H1 (cell line): ENCODE results near the gene DGKZ. TPM values are rescaled to one million over a fixed set of nuclear protein-coding genes. Genes with fewer than 3 reads are reported as not detected.

ENCODE experiments used
- CTCF ChIA-PET: fragments of 300-600 bp; sonication (Branson Sonifier 250); formaldehyde crosslinking; loops from one replicate; lab custom pipeline; 2021; ENCODE audit not compliant: partially characterized antibody; lab: Charles Lee
- POLR2A ChIA-PET: fragments of 300-600 bp; sonication (Branson Sonifier 250); formaldehyde crosslinking; loops from one replicate; lab custom pipeline; 2021; ENCODE audit warnings: inconsistent platforms; ENCODE audit not compliant: partially characterized antibody; lab: Charles Lee
- DNase-seq, 2 experiments: peaks; one replicate each; pipeline versions ENCODE4 v3.0.0 to v3.0.0-alpha.2; 2010 to 2022; ENCODE audit warnings: low spot score in 2 of 2, low read depth in 1 of 2, mixed read lengths in 1 of 2
- FAIRE-seq: peaks from 2 replicates; lab custom pipeline; 2011; peaks lifted over from hg19 to GRCh38; lab: Jason Lieb, UNC
- H2AFZ ChIP-seq: 2 replicates; pipeline ENCODE4 v1.8.1; 2012; ENCODE audit warnings: low read length, inconsistent platforms
- H2AK5ac ChIP-seq: 2 replicates; pipeline ENCODE4 v1.6.1; 2013; ENCODE audit warnings: low read depth, low read length
- H2BK120ac ChIP-seq: replicated peaks from 2 replicates; pipeline ENCODE3; 2013; ENCODE audit warnings: low read depth, low read length, inconsistent platforms
- H2BK12ac ChIP-seq: 2 replicates; pipeline ENCODE4 v1.6.1; 2013; ENCODE audit warnings: low read depth, low read length
- H2BK15ac ChIP-seq: 2 replicates; pipeline ENCODE4 v1.6.1; 2013; ENCODE audit warnings: low read length
- H2BK20ac ChIP-seq: 2 replicates; pipeline ENCODE4 v1.6.1; 2013; ENCODE audit warnings: low read length
- H2BK5ac ChIP-seq: 2 replicates; pipeline ENCODE4 v1.6.1; 2013; ENCODE audit warnings: low read depth, low read length
- H3K14ac ChIP-seq: 2 replicates; pipeline ENCODE4 v1.6.1; 2013; ENCODE audit warnings: inconsistent platforms; ENCODE audit not compliant: insufficient read length
- H3K18ac ChIP-seq: 2 replicates; pipeline ENCODE4 v1.6.1; 2013; ENCODE audit warnings: low read length; ENCODE audit errors: extremely low read depth
- H3K23ac ChIP-seq: 2 replicates; pipeline ENCODE4 v1.6.1; 2013; ENCODE audit warnings: inconsistent platforms; ENCODE audit not compliant: insufficient read length
- H3K23me2 ChIP-seq: 2 replicates; pipeline ENCODE4 v1.6.1; 2013; ENCODE audit warnings: low read depth, low read length
- H3K27ac ChIP-seq: 2 replicates; pipeline ENCODE4 v1.6.1; 2011; ENCODE audit warnings: low read depth, low read length, inconsistent platforms
- H3K27me3 ChIP-seq, 4 experiments: replicated peaks in 1 of 4; 1 replicate in 1 of 4; 2 replicates in 3 of 4; pipeline versions ENCODE4 v1.6.1 to v1.8.1; 2011 to 2013; ENCODE audit warnings: low read length in 3 of 4, mild to moderate bottlenecking in 3 of 4, inconsistent platforms in 2 of 4, mixed read lengths in 2 of 4, moderate library complexity in 1 of 4; ENCODE audit not compliant: control insufficient read depth in 3 of 4, insufficient read depth in 3 of 4; ENCODE audit errors: extremely low read depth in 1 of 4
- H3K36me3 ChIP-seq, 4 experiments: 2 replicates each; pipeline versions ENCODE4 v1.6.1 to v1.8.1; 2011 to 2013; ENCODE audit warnings: mild to moderate bottlenecking in 4 of 4, low read length in 3 of 4, moderate library complexity in 2 of 4, control low read depth in 1 of 4, inconsistent platforms in 1 of 4; ENCODE audit not compliant: insufficient read depth in 4 of 4, control insufficient read depth in 2 of 4
- H3K4ac ChIP-seq: replicated peaks from 2 replicates; pipeline ENCODE3; 2013; ENCODE audit warnings: low read length, low read depth, mixed read lengths, inconsistent platforms; ENCODE audit not compliant: insufficient read length
- H3K4me1 ChIP-seq, 4 experiments: replicated peaks in 1 of 4; 1 replicate in 1 of 4; 2 replicates in 3 of 4; pipeline versions ENCODE4 v1.6.1 to v1.8.1; 2011 to 2013; ENCODE audit warnings: low read length in 3 of 4, inconsistent platforms in 2 of 4, mixed read lengths in 1 of 4; ENCODE audit not compliant: insufficient read depth in 4 of 4, control insufficient read depth in 3 of 4
- H3K4me2 ChIP-seq, 2 experiments: 2 replicates each; pipeline versions ENCODE4 v1.6.1 to v1.8.1; 2011 to 2013; ENCODE audit warnings: low read depth in 2 of 2, low read length in 2 of 2, control low read depth in 1 of 2, inconsistent platforms in 1 of 2, mild to moderate bottlenecking in 1 of 2; ENCODE audit not compliant: insufficient read depth in 1 of 2
- H3K4me3 ChIP-seq, 4 experiments: fragments of 200-600, 300-600 bp in 1 of 4; sonication (generic), shearing (Covaris generic), sonication (Bioruptor Twin) in 1 of 4; 2 replicates each; pipeline versions ENCODE4 v1.5.1 to v1.8.1; 2011 to 2016; ENCODE audit warnings: low read length in 4 of 4, low read depth in 3 of 4, control low read depth in 2 of 4, inconsistent platforms in 2 of 4, mild to moderate bottlenecking in 2 of 4, mixed read lengths in 1 of 4, moderate library complexity in 1 of 4; ENCODE audit not compliant: insufficient read depth in 2 of 4; ENCODE audit errors: extremely low read depth in 1 of 4
- H3K56ac ChIP-seq: replicated peaks from 2 replicates; pipeline ENCODE3; 2013; ENCODE audit warnings: low read depth, mild to moderate bottlenecking, mixed read lengths, low read length, inconsistent platforms; ENCODE audit not compliant: insufficient read length
- H3K79me1 ChIP-seq: 2 replicates; pipeline ENCODE4 v1.6.1; 2013; ENCODE audit warnings: low read depth, low read length, control low read depth
- H3K79me2 ChIP-seq, 2 experiments: 2 replicates each; pipeline versions ENCODE4 v1.6.1 to v1.8.1; 2012 to 2013; ENCODE audit warnings: low read length in 2 of 2, mild to moderate bottlenecking in 2 of 2, inconsistent platforms in 1 of 2; ENCODE audit not compliant: insufficient read depth in 2 of 2, control insufficient read depth in 1 of 2
- H3K9ac ChIP-seq, 4 experiments: replicated peaks in 1 of 4; 1 replicate in 1 of 4; 2 replicates in 3 of 4; pipeline versions ENCODE4 v1.6.1 to v1.8.1; 2011 to 2013; ENCODE audit warnings: low read depth in 3 of 4, low read length in 3 of 4, control low read depth in 2 of 4, mild to moderate bottlenecking in 2 of 4, moderate library complexity in 2 of 4, inconsistent platforms in 1 of 4; ENCODE audit errors: extremely low read depth in 1 of 4
- H3K9me3 ChIP-seq, 2 experiments: 2 replicates each; pipeline versions ENCODE4 v1.6.1 to v1.8.1; 2012 to 2013; ENCODE audit warnings: mild to moderate bottlenecking in 2 of 2, moderate library complexity in 2 of 2, control low read depth in 1 of 2, inconsistent platforms in 1 of 2, low read depth in 1 of 2, low read length in 1 of 2, mixed read lengths in 1 of 2; ENCODE audit not compliant: insufficient read depth in 2 of 2
- H4K20me1 ChIP-seq, 2 experiments: replicated peaks in 1 of 2; 2 replicates each; pipeline versions ENCODE3 to v1.8.1; 2011 to 2013; ENCODE audit warnings: inconsistent platforms in 2 of 2, low read length in 2 of 2, mild to moderate bottlenecking in 1 of 2; ENCODE audit not compliant: insufficient read depth in 2 of 2, control insufficient read depth in 1 of 2
- H4K5ac ChIP-seq: 2 replicates; pipeline ENCODE4 v1.6.1; 2013; ENCODE audit warnings: low read length, low read depth, mixed read lengths, inconsistent platforms; ENCODE audit not compliant: insufficient read length
- H4K8ac ChIP-seq: 2 replicates; pipeline ENCODE4 v1.8.0; 2013; ENCODE audit warnings: mild to moderate bottlenecking, moderate library complexity, low read length, inconsistent platforms; ENCODE audit not compliant: insufficient read depth; ENCODE audit errors: extremely low read depth
- H4K91ac ChIP-seq: replicated peaks from 2 replicates; pipeline ENCODE3; 2013; ENCODE audit warnings: low read length, mixed read lengths, inconsistent platforms; ENCODE audit not compliant: insufficient read length
- ATF3 ChIP-seq: IDR thresholded peaks from 2 replicates; pipeline ENCODE4 v1.6.1; 2011; ENCODE audit warnings: low read depth, mild to moderate bottlenecking, low read length; ENCODE audit not compliant: insufficient read depth
- CEBPB ChIP-seq: IDR thresholded peaks from 2 replicates; pipeline ENCODE4 v1.6.1; 2012; ENCODE audit warnings: low read depth, low read length
- GABPA ChIP-seq: IDR thresholded peaks from 2 replicates; pipeline ENCODE4 v1.6.1; 2011; ENCODE audit warnings: mild to moderate bottlenecking, low read length, moderate library complexity, borderline replicate concordance; ENCODE audit not compliant: insufficient read depth
- JUND ChIP-seq: IDR thresholded peaks from 2 replicates; pipeline ENCODE4 v1.6.1; 2011; ENCODE audit warnings: mild to moderate bottlenecking, improper control_type of control experiment, low read length
- RBBP5 ChIP-seq: IDR thresholded peaks from 2 replicates; pipeline ENCODE4 v1.7.1; 2012; ENCODE audit warnings: low read depth, mild to moderate bottlenecking, inconsistent platforms, low read length, moderate library complexity, borderline replicate concordance
- RXRA ChIP-seq: IDR thresholded peaks from 2 replicates; pipeline ENCODE4 v1.6.1; 2011; ENCODE audit warnings: low read depth, mild to moderate bottlenecking, low read length, moderate library complexity; ENCODE audit not compliant: insufficient read depth
- SUZ12 ChIP-seq: fragments of 200-600 bp; sonication (generic); IDR thresholded peaks from 2 replicates; pipeline ENCODE4 v1.6.1; 2012; ENCODE audit warnings: mild to moderate bottlenecking, inconsistent platforms, low read length, moderate library complexity, mixed read lengths
- ZNF274 ChIP-seq: IDR thresholded peaks from 2 replicates; pipeline ENCODE4 v1.7.0; 2012; ENCODE audit warnings: low read length, borderline replicate concordance; ENCODE audit errors: extremely low read depth
- WGBS, 2 experiments: shearing (Covaris generic) in 1 of 2; methylation state at CpG; one replicate each; pipeline versions ENCODE4 v1.1.6 to v1.1.7; 2013 to 2015; ENCODE audit warnings: low lambda C conversion rate in 2 of 2, mixed read lengths in 2 of 2, inconsistent platforms in 1 of 2, low coverage in 1 of 2, missing lambda C conversion rate in 1 of 2; ENCODE audit not compliant: insufficient replicate concordance in 2 of 2, insufficient coverage in 1 of 2, insufficient read length in 1 of 2; ENCODE audit errors: extremely low coverage in 1 of 2, missing lambda C conversion rate in 1 of 2; 5-methylcytosine and 5-hydroxymethylcytosine counted together
- polyA plus RNA-seq, 7 experiments: library from polyadenylated mRNA; depleted of rRNA in 3 of 7; stranded (reverse) in 5 of 7; unstranded in 2 of 7; fragments of >200 nt in 5 of 7; fragments of 200-250 nt in 2 of 7; gene quantifications; 1 replicate in 5 of 7; 2 replicates in 1 of 7; 4 replicates in 1 of 7; pipeline versions ENCODE4 v1.2.1 to v1.2.3, GENCODE V29; 2011 to 2013; ENCODE audit warnings: missing spikeins in 2 of 7, mixed read lengths in 2 of 7
- total RNA-seq: library from RNA; stranded (reverse); fragmentation: NEBNext Ultra II Directional; extraction: Animal tissue kit (Norgen Biotek cat#: 25700); gene quantifications from 2 replicates; pipeline ENCODE4 v1.2.1, GENCODE V29; 2021
- TF ChIP-seq, protein P1 (sequence below): IDR thresholded peaks from 2 replicates; pipeline ENCODE4 v1.6.1; 2012; ENCODE audit warnings: inconsistent platforms
- TF ChIP-seq, protein P2 (sequence below): IDR thresholded peaks from 2 replicates; pipeline ENCODE4 v1.6.1; 2012; ENCODE audit warnings: low read length, inconsistent platforms

The DGKZ gene
- total and polyA plus RNA-seq, 2 of the 8 experiments (the other 6 are each of a cell fraction or from before 2014, with no cell fraction given) = 84.4 to 184 TPM

DNA sequence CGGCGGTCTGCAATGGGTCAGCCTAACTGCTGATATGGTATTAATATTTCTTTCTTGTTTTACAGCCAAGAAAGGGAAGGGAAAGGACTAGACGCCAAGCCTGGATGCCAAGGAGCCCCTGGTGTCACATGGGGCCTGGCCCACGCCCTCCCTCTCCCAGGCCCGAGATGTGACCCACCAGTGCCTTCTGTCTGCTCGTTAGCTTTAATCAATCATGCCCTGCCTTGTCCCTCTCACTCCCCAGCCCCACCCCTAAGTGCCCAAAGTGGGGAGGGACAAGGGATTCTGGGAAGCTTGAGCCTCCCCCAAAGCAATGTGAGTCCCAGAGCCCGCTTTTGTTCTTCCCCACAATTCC, 36.1 kb downstream of the DGKZ start:
- H3K56ac ChIP-seq = no peak overlapping the region
- peaks cover 7 to 21% of the 10 kb centered on the region in 2 experiments for H4K20me1 ChIP-seq
- H2BK20ac ChIP-seq = no peak overlapping the region
- ChIA-PET CTCF (interaction anchor here (0.6 to 2.8 kb wide), 53 partner anchors 9 to 838 kb away, joined by 3 to 21 read pairs (median 4); partner anchors contain the start of genes CHRM4, CREB3L1 and F2), POLR2A (interaction anchor here (0.9 to 2.4 kb wide), 11 partner anchors 9 to 151 kb away, joined by 3 to 17 read pairs (median 4); partner anchors contain the start of genes CHRM4 and DGKZ)
- peaks cover 0 to 13% (median 7%) of the 10 kb centered on the region in 4 experiments; a peak in 5 of 7 replicates for H3K27me3 ChIP-seq
- H3K4me1 ChIP-seq = peaks cover under 1 to 22% (median 13%) of the 10 kb centered on the region in 4 experiments
- 82% methylated on average over 7 of the region's 7 CpGs; no CpG with 5 or more reads in 1 of the 2 experiments for WGBS, 2 experiments
- no peak overlapping the region for H3K14ac ChIP-seq
- DNase-seq = no peak
- H2BK120ac ChIP-seq = no peak overlapping the region
- peak overlapping the region in 1 of 2 experiments; percentile 69; a peak in 1 of 4 replicates for H3K4me2 ChIP-seq
- no peak overlapping the region; a peak in 1 of 8 replicates for H3K4me3 ChIP-seq
- no peaks in the 10 kb centered on the region for H3K9me3 ChIP-seq
- no peak for FAIRE-seq
- H4K5ac ChIP-seq = no peak overlapping the region
- no peak overlapping the region for H3K4ac ChIP-seq
- H3K79me2 ChIP-seq = no peaks in the 10 kb centered on the region; a peak in 1 of 4 replicates
- H2BK5ac ChIP-seq = no peak overlapping the region
- no peak overlapping the region for H3K27ac ChIP-seq
- no peak overlapping the region for H4K91ac ChIP-seq
- peaks cover 0 to 4% (median 0%) of the 10 kb centered on the region in 4 experiments; a peak in 2 of 8 replicates for H3K36me3 ChIP-seq
- H3K23ac ChIP-seq = no peak overlapping the region
- H3K23me2 ChIP-seq = peaks cover 9% of the 10 kb centered on the region; the same call in 1 of the 2 replicates
- no peak overlapping the region; the same call in 1 of the 2 replicates for H3K18ac ChIP-seq
- no peak overlapping the region for H3K9ac ChIP-seq
- H3K79me1 ChIP-seq = no peaks in the 10 kb centered on the region
- H4K8ac ChIP-seq = no peak overlapping the region
- H2BK15ac ChIP-seq = no peak overlapping the region
- no peak overlapping the region for H2AK5ac ChIP-seq
- H2BK12ac ChIP-seq = no peak overlapping the region
- H2AFZ ChIP-seq = no peak overlapping the region
- TF ChIP-seq SUZ12 = no peak
- TF ChIP-seq, protein P1, sequence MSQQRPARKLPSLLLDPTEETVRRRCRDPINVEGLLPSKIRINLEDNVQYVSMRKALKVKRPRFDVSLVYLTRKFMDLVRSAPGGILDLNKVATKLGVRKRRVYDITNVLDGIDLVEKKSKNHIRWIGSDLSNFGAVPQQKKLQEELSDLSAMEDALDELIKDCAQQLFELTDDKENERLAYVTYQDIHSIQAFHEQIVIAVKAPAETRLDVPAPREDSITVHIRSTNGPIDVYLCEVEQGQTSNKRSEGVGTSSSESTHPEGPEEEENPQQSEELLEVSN = no peak
- TF ChIP-seq RXRA = no peak
- TF ChIP-seq GABPA = no peak
- TF ChIP-seq ZNF274 = no peak
- no peak for TF ChIP-seq ATF3
- no peak for TF ChIP-seq CEBPB
- no peak for TF ChIP-seq JUND
- TF ChIP-seq, protein P2, sequence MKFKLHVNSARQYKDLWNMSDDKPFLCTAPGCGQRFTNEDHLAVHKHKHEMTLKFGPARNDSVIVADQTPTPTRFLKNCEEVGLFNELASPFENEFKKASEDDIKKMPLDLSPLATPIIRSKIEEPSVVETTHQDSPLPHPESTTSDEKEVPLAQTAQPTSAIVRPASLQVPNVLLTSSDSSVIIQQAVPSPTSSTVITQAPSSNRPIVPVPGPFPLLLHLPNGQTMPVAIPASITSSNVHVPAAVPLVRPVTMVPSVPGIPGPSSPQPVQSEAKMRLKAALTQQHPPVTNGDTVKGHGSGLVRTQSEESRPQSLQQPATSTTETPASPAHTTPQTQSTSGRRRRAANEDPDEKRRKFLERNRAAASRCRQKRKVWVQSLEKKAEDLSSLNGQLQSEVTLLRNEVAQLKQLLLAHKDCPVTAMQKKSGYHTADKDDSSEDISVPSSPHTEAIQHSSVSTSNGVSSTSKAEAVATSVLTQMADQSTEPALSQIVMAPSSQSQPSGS = no peak
- TF ChIP-seq RBBP5 = no peak
